Measurements from ENCODE around the gene UCP2.

Gene UCP2

DNA sequence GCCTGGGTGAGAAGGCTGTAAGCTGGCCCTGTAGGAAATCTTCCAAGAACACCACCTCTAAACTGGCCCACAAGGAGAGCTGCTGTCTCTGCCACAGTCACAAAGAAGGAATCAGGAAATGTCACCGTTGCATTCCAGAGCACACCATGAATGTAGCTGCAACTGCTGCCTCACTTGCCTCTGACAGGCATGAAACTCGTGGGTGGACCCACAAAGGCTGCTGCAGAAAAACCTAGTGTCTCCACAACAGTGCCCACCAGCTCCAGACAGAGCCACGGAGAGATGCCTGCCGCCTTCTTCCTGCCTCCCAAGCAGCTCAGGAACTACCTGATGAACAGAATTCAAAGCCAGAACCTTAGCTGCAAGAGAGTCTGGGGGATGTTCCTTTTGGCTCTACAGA lies 21.3 kb downstream of the UCP2 start:
- Histone ChIP-seq H3K36me3 (ENCODE audit: control insufficient read depth in 1 of 2, insufficient read depth in 2 of 2, low read length in 2 of 2) (no peaks in the 10 kb centered on the region), H3K27me3 (ENCODE audit: low read depth, low read length) (no peaks in the 10 kb centered on the region), H3K4me1 (ENCODE audit: control insufficient read depth in 1 of 2, insufficient read depth in 2 of 2, low read length in 2 of 2) (peaks cover 0 to 11% of the 10 kb centered on the region in 2 donors), H3K27ac (ENCODE audit: low read length) (no peak overlapping the region), H3K9me3 (ENCODE audit: control insufficient read depth in 1 of 2, low read length in 2 of 2) (no peaks in the 10 kb centered on the region), H3K4me3 (ENCODE audit: low read depth in 1 of 2, low read length in 2 of 2) (no peak overlapping the region)

DNA sequence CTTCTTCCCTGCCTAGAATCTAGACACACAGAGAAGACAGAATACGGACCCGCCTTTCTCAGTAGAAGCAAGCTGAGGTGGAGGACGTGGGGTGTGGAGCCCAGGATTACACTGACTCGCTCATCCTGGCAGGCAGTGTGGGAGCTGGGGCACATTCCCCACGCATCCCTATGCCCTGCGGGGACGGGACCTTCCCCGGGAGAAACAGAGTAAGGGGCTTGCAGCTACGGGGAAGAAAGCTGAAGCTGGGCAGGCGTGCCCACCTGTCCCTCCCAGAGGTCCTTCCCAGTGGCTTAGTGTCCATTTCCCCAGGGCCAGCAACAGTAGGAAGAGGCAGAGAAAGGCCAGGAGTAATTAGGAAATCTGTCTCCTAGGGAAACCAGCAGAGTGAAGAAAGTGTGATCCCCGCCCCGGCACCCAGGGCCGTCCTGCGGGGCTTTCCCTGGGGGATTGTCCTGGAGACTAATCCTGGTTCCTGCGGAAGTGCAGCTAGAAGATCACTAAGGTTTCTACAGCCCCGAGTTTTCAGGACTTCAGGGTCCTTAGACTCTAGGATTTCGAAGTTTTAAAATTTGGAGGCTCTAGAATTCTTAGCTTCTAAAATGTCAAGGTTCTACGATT lies 24.0 kb downstream of the UCP2 start:
- Histone ChIP-seq H3K4me1 (ENCODE audit: control insufficient read depth in 1 of 2, insufficient read depth in 2 of 2, low read length in 2 of 2) (no peaks in the 10 kb centered on the region), H3K27me3 (ENCODE audit: low read depth, low read length) (no peaks in the 10 kb centered on the region), H3K36me3 (ENCODE audit: control insufficient read depth in 1 of 2, insufficient read depth in 2 of 2, low read length in 2 of 2) (no peaks in the 10 kb centered on the region), H3K9me3 (ENCODE audit: control insufficient read depth in 1 of 2, low read length in 2 of 2) (no peaks in the 10 kb centered on the region), H3K4me3 (ENCODE audit: low read depth in 1 of 2, low read length in 2 of 2) (no peak overlapping the region), H3K27ac (ENCODE audit: low read length) (no peak overlapping the region)

DNA sequence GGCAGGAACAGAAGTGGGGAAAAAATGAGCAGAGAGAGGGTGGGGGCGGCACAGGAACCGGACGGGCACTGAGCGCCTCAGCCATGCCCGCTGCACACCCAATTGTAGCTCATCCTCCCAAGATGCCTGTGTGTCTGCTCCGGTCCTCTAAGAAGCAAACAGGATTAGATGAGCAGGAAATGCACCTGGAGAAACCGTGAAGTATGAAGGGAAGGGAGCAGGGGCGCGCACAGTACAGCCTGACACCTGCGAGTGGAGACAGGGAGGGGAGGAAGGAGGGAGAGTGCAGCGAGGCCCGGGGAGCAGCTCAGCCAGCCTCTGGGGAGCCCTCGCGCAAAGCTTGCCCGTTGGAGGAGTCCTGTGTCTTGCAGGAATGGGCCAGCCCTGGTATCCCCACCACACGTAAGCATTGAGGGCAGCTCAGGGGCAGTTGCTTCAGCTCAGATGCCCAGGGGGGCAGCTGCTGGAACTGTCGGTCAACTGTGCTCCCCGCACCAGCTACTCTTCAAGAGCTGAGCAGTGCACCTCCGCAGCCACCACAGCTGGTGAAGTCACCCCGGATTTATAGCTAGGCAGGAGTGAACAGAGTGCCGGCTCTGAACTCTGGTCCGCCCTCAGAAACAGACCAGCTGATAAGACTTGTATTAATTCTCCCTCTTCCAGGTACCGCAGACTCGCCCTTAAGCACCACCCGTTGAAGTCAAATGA lies 24.8 kb downstream of the UCP2 start:
- Histone ChIP-seq H3K27me3 (ENCODE audit: low read depth, low read length) (no peaks in the 10 kb centered on the region), H3K4me1 (ENCODE audit: control insufficient read depth in 1 of 2, insufficient read depth in 2 of 2, low read length in 2 of 2) (no peaks in the 10 kb centered on the region), H3K27ac (ENCODE audit: low read length) (no peak overlapping the region), H3K9me3 (ENCODE audit: control insufficient read depth in 1 of 2, low read length in 2 of 2) (no peaks in the 10 kb centered on the region), H3K4me3 (ENCODE audit: low read depth in 1 of 2, low read length in 2 of 2) (no peak overlapping the region), H3K36me3 (ENCODE audit: control insufficient read depth in 1 of 2, insufficient read depth in 2 of 2, low read length in 2 of 2) (no peaks in the 10 kb centered on the region)

DNA sequence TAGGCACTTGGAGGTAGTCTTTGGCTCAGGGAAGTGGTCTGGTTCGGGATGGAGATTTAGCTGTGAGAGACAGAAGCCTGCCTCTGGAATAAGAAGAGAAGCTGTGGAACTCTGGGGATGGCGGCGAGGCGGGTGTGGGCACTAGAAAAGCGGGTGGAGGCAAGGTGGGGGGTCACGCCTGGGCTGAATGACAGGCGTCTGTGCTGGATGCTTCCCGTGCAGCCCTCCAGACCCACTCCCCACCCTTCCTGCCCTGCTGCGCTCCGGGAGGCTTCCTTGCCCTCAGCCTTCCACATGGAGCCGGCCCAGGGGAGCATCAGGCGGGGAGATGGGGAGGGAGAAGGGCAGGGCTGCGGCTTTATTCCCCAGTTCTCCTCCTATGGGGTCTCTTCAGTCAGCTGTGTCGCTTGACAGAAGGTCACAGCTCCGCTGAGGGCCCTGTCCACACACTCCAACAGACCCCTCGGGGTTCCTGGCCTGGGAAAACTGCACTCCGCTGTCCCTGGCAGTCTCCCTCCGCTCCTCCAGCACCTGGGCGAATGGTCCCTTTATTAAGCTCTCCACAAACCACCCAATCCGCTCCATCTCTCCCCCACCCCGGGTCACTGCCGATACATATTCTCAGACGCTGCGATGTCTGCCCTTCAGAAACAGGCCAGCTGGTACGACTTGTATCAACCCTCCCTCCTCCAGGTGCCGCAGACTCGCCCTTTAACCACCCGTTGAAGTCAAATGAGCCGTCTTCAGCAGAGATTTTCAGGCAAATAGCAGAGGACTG lies 25.6 kb downstream of the UCP2 start:
- H3K4me3 ChIP-seq (ENCODE audit: low read depth in 1 of 2, low read length in 2 of 2) = no peak overlapping the region
- H3K4me1 ChIP-seq (ENCODE audit: control insufficient read depth in 1 of 2, insufficient read depth in 2 of 2, low read length in 2 of 2) = no peaks in the 10 kb centered on the region
- H3K9me3 ChIP-seq (ENCODE audit: control insufficient read depth in 1 of 2, low read length in 2 of 2) = no peaks in the 10 kb centered on the region
- no peak overlapping the region for H3K27ac ChIP-seq (ENCODE audit: low read length)
- no peaks in the 10 kb centered on the region for H3K36me3 ChIP-seq (ENCODE audit: control insufficient read depth in 1 of 2, insufficient read depth in 2 of 2, low read length in 2 of 2)
- H3K27me3 ChIP-seq (ENCODE audit: low read depth, low read length) = no peaks in the 10 kb centered on the region

DNA sequence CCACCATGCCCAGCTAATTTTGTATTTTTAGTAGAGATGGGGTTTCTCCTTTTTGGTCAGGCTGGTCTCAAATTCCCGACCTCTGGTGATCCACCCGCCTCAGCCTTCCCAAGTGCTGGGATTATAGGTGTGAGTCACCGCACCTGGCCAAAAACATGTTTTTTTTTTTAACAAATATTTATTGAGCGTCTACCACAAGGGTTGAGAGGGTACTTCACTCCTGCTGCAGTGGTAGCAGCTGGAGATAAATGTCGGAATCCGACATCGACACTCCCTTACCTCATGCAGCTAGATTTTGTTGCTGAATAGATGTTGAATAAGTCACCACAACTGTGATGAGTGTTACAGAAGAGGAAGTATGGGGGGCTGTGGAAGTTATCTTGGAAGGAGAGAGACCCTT lies 30.8 kb downstream of the UCP2 start:
- H3K27ac ChIP-seq (ENCODE audit: low read length) = no peak overlapping the region
- no peaks in the 10 kb centered on the region for H3K4me1 ChIP-seq (ENCODE audit: control insufficient read depth in 1 of 2, insufficient read depth in 2 of 2, low read length in 2 of 2)
- no peaks in the 10 kb centered on the region for H3K27me3 ChIP-seq (ENCODE audit: low read depth, low read length)
- H3K9me3 ChIP-seq (ENCODE audit: control insufficient read depth in 1 of 2, low read length in 2 of 2) = no peaks in the 10 kb centered on the region
- H3K4me3 ChIP-seq (ENCODE audit: low read depth in 1 of 2, low read length in 2 of 2) = no peak overlapping the region
- H3K36me3 ChIP-seq (ENCODE audit: control insufficient read depth in 1 of 2, insufficient read depth in 2 of 2, low read length in 2 of 2) = no peaks in the 10 kb centered on the region

- H3K27ac ChIP-seq (ENCODE audit: low read length) = no peak within 1 kb of the TSS
- H3K4me1 ChIP-seq (ENCODE audit: control insufficient read depth in 1 of 2, insufficient read depth in 2 of 2, low read length in 2 of 2) = no peaks in the 10 kb centered on the region
- H3K4me3 ChIP-seq (ENCODE audit: low read depth in 1 of 2, low read length in 2 of 2) = no peak within 1 kb of the TSS
- H3K36me3 ChIP-seq (ENCODE audit: control insufficient read depth in 1 of 2, insufficient read depth in 2 of 2, low read length in 2 of 2) = no peaks in the 10 kb centered on the region
- no peaks in the 10 kb centered on the region for H3K27me3 ChIP-seq (ENCODE audit: low read depth, low read length)
- H3K9me3 ChIP-seq (ENCODE audit: control insufficient read depth in 1 of 2, low read length in 2 of 2) = no peaks in the 10 kb centered on the region
Measured at GRCh38 chr11:73950869-73951710, 31.6 kb downstream of the UCP2 start, which contains the start of gene DNAJB13. Gene DNAJB13, plus strand, starts transcription at chr11:73951026. Its CDS starts 44 bp downstream, at chr11:73951070.

DNA sequence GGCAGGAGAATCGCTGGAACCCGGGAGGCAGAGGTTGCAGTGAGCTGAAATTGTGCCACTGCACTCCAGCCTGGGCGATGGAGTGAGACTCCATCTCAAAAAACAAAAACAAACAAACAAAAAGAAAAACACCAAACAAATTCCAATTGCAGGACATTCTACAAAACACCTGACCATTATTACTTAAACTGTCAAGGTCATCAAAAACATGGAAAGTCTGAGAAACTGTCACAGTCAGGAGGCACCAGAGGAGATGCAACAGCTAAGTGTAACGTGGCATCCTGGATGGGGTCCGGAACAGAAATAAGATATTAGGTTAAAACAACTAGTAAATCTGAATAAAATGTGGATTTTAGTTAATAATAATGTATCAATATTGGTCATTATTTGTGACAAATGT lies 32.7 kb downstream of the UCP2 start:
- Histone ChIP-seq H3K4me3 (ENCODE audit: low read depth in 1 of 2, low read length in 2 of 2) (no peak overlapping the region), H3K27ac (ENCODE audit: low read length) (no peak overlapping the region), H3K36me3 (ENCODE audit: control insufficient read depth in 1 of 2, insufficient read depth in 2 of 2, low read length in 2 of 2) (no peaks in the 10 kb centered on the region), H3K27me3 (ENCODE audit: low read depth, low read length) (no peaks in the 10 kb centered on the region), H3K9me3 (ENCODE audit: control insufficient read depth in 1 of 2, low read length in 2 of 2) (no peaks in the 10 kb centered on the region), H3K4me1 (ENCODE audit: control insufficient read depth in 1 of 2, insufficient read depth in 2 of 2, low read length in 2 of 2) (no peaks in the 10 kb centered on the region)

DNA sequence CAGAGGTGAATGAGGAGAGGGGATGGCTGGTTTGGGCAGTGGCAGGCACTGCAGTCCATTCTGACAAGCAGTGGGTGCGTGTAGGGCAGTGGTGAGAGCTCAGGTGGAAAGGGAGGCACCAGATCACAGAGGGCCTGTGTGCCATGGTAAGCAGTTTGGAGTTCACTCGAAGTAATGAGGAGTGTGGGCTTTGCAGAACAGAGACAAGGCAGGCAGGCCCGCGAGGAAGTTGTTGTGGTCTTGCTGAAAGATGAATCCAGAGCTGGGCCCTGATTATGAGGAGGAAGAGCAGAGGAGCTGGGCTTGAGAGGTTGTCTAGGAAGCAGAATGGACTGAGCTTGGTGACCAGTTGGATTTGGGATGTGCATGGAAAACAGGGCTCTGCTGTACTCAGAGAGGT lies 33.4 kb downstream of the UCP2 start:
- no peak overlapping the region for H3K4me3 ChIP-seq (ENCODE audit: low read depth in 1 of 2, low read length in 2 of 2)
- no peaks in the 10 kb centered on the region for H3K9me3 ChIP-seq (ENCODE audit: control insufficient read depth in 1 of 2, low read length in 2 of 2)
- no peak overlapping the region for H3K27ac ChIP-seq (ENCODE audit: low read length)
- no peaks in the 10 kb centered on the region for H3K27me3 ChIP-seq (ENCODE audit: low read depth, low read length)
- H3K4me1 ChIP-seq (ENCODE audit: control insufficient read depth in 1 of 2, insufficient read depth in 2 of 2, low read length in 2 of 2) = peaks cover 0 to 3% of the 10 kb centered on the region in 2 donors
- no peaks in the 10 kb centered on the region for H3K36me3 ChIP-seq (ENCODE audit: control insufficient read depth in 1 of 2, insufficient read depth in 2 of 2, low read length in 2 of 2)

- no peaks in the 10 kb centered on the region for H3K27me3 ChIP-seq (ENCODE audit: low read depth, low read length)
- no peak overlapping the region for H3K4me3 ChIP-seq (ENCODE audit: low read depth in 1 of 2, low read length in 2 of 2)
- H3K9me3 ChIP-seq (ENCODE audit: control insufficient read depth in 1 of 2, low read length in 2 of 2) = no peaks in the 10 kb centered on the region
- peaks cover 0 to 3% of the 10 kb centered on the region in 2 donors for H3K4me1 ChIP-seq (ENCODE audit: control insufficient read depth in 1 of 2, insufficient read depth in 2 of 2, low read length in 2 of 2)
- no peaks in the 10 kb centered on the region for H3K36me3 ChIP-seq (ENCODE audit: control insufficient read depth in 1 of 2, insufficient read depth in 2 of 2, low read length in 2 of 2)
- no peak overlapping the region for H3K27ac ChIP-seq (ENCODE audit: low read length)
Measured at GRCh38 chr11:73946798-73947458, 35.7 kb downstream of the UCP2 start.

GRCh38 chr11:73945396-73945795 lies 37.2 kb downstream of the UCP2 start:
- no peaks in the 10 kb centered on the region for H3K27me3 ChIP-seq (ENCODE audit: low read depth, low read length)
- no peak overlapping the region for H3K27ac ChIP-seq (ENCODE audit: low read length)

More at GRCh38 chr11:73945396-73945795, 37.2 kb downstream of the UCP2 start:
- peaks cover 0 to 3% of the 10 kb centered on the region in 2 donors for H3K4me1 ChIP-seq (ENCODE audit: control insufficient read depth in 1 of 2, insufficient read depth in 2 of 2, low read length in 2 of 2)
- H3K9me3 ChIP-seq (ENCODE audit: control insufficient read depth in 1 of 2, low read length in 2 of 2) = no peaks in the 10 kb centered on the region
- H3K36me3 ChIP-seq (ENCODE audit: control insufficient read depth in 1 of 2, insufficient read depth in 2 of 2, low read length in 2 of 2) = no peaks in the 10 kb centered on the region
- no peak overlapping the region for H3K4me3 ChIP-seq (ENCODE audit: low read depth in 1 of 2, low read length in 2 of 2)

Data from muscle layer of duodenum (tissue), 2 donors.